Kidney (tissue), 14 donors: Measurements from ENCODE around the gene SLC9A1. TPM values are rescaled to one million over a fixed set of nuclear protein-coding genes. Genes with fewer than 3 reads are reported as not detected.

ENCODE experiments used
- DNase-seq, 5 donors: peaks; one replicate each; pipeline ENCODE4 v3.0.0-alpha.2; 2013 to 2020
- FAIRE-seq: peaks from 2 replicates; lab custom pipeline; 2012; peaks lifted over from hg19 to GRCh38; lab: Jason Lieb, UNC
- H3K27ac ChIP-seq, 2 donors: one replicate each; pipeline ENCODE4 v1.7.0; 2013; ENCODE audit warnings: low read depth in 2 of 2, low read length in 2 of 2, inconsistent platforms in 1 of 2
- H3K27me3 ChIP-seq: one replicate; pipeline ENCODE4 v1.7.1; 2013; ENCODE audit warnings: low read length, inconsistent platforms; ENCODE audit not compliant: control insufficient read depth, insufficient read depth
- H3K36me3 ChIP-seq, 3 donors: one replicate each; pipeline versions ENCODE4 v1.7.0 to v1.7.1; 2013; ENCODE audit warnings: low read length in 3 of 3, control low read depth in 1 of 3, inconsistent platforms in 1 of 3; ENCODE audit not compliant: insufficient read depth in 3 of 3, control insufficient read depth in 2 of 3
- H3K4me1 ChIP-seq, 3 donors: one replicate each; pipeline versions ENCODE4 v1.7.0 to v1.7.1; 2013; ENCODE audit warnings: low read length in 3 of 3, inconsistent platforms in 1 of 3, low read depth in 1 of 3; ENCODE audit not compliant: control insufficient read depth in 2 of 3, insufficient read depth in 2 of 3
- H3K4me3 ChIP-seq, 3 donors: one replicate each; pipeline versions ENCODE4 v1.7.0 to v1.8.1; 2013; ENCODE audit warnings: low read length in 3 of 3, control low read depth in 1 of 3, inconsistent platforms in 1 of 3
- H3K9ac ChIP-seq, 3 donors: one replicate each; pipeline versions ENCODE4 v1.7.0 to v1.7.1; 2013; ENCODE audit warnings: low read length in 3 of 3, control low read depth in 1 of 3, inconsistent platforms in 1 of 3
- H3K9me3 ChIP-seq, 3 donors: one replicate each; pipeline versions ENCODE4 v1.7.0 to v1.7.1; 2013; ENCODE audit warnings: low read length in 3 of 3, control low read depth in 1 of 3, inconsistent platforms in 1 of 3; ENCODE audit not compliant: control insufficient read depth in 2 of 3, insufficient read depth in 1 of 3
- CTCF ChIP-seq: IDR thresholded peaks from 3 replicates; pipeline ENCODE4 v1.5.1; 2012; ENCODE audit warnings: mild to moderate bottlenecking, moderate library complexity, borderline replicate concordance; ENCODE audit not compliant: insufficient read depth; ENCODE audit errors: extremely low read depth
- intact Hi-C: fragments of 100-400 bp; cut with DNase I; formaldehyde crosslinking; loops from one replicate; pipeline ENCODE4 v1.11.1; 2022
- polyA plus RNA-seq: library from polyadenylated mRNA; stranded (reverse); fragments of 350-450 nt; fragmentation: Illumina TruSeq; extraction: RNeasy Lipid Tissue Mini Kit (QIAGEN cat#74804); gene quantifications from one replicate; pipeline ENCODE4 v1.2.3, GENCODE V29; 2014; ENCODE audit warnings: low read depth, low replicate concordance; ENCODE audit not compliant: insufficient read depth
- total RNA-seq: library from RNA; stranded (reverse); fragmentation: NEBNext Ultra II Directional; extraction: Animal tissue kit (Norgen Biotek cat#: 25700); gene quantifications from one replicate; pipeline ENCODE4 v1.2.1, GENCODE V29; 2021
- donor health status: control.
- donor health status: control.
- donor health status: control.
- donor health status: control.
- donor health status: control.
- donor health status: DM: yes; HTN: yes; CAD: no.
- donor health status: Normal renal cell carcinoma (clear cell type).

Gene SLC9A1
- total and polyA plus RNA-seq, 2 donors from 2014 or later: 19.3 to 29.8 TPM

GRCh38 chr1:27065999-27066630 is 88.8 kb downstream of the SLC9A1 start:
- Histone ChIP-seq H3K36me3 (no peaks in the 10 kb centered on the region), H3K9ac (no peak overlapping the region), H3K27ac (no peak overlapping the region), H3K4me3 (no peak overlapping the region), H3K4me1 (peaks cover 0 to 5% (median 4%) of the 10 kb centered on the region in 3 donors), H3K9me3 (no peaks in the 10 kb centered on the region), H3K27me3 (no peaks in the 10 kb centered on the region)
- FAIRE-seq (no peak), DNase-seq (no peak)
- intact Hi-C loops: no loop called here
- no peak for TF ChIP-seq CTCF

GRCh38 chr1:27060891-27061290 is 94.0 kb downstream of the SLC9A1 start:
- DNase-seq: peak in 2 of 5 donors; percentile 71 to 73
- no peak for FAIRE-seq
- H3K36me3 ChIP-seq: no peaks in the 10 kb centered on the region
- H3K27me3 ChIP-seq: no peaks in the 10 kb centered on the region
- H3K4me3 ChIP-seq: no peak overlapping the region
- peaks cover 0 to 7% (median 5%) of the 10 kb centered on the region in 3 donors for H3K4me1 ChIP-seq
- no peak overlapping the region for H3K9ac ChIP-seq
- no peaks in the 10 kb centered on the region for H3K9me3 ChIP-seq
- TF ChIP-seq CTCF: no peak
- no peak overlapping the region for H3K27ac ChIP-seq
- intact Hi-C loops: no loop called here

- Histone ChIP-seq H3K36me3 (no peaks in the 10 kb centered on the region), H3K9me3 (no peaks in the 10 kb centered on the region), H3K9ac (peak overlapping the region in 1 of 3 donors; percentile 34), H3K4me1 (peaks cover 0 to 7% (median 5%) of the 10 kb centered on the region in 3 donors), H3K27ac (peak overlapping the region in 1 of 2 donors; percentile 57), H3K27me3 (no peaks in the 10 kb centered on the region), H3K4me3 (no peak overlapping the region)
- no peak for FAIRE-seq
- intact Hi-C loops: no loop called here
- DNase-seq: peak in 4 of 5 donors; percentile 54 to 87 (median 70)
- TF ChIP-seq CTCF: no peak
Measured at GRCh38 chr1:27058966-27059669, 95.8 kb downstream of the SLC9A1 start.
